Pancreas (tissue), 10 donors: Measurements from ENCODE around the gene ARHGAP26. TPM values are rescaled to one million over a fixed set of nuclear protein-coding genes. Genes with fewer than 3 reads are reported as not detected.

Source experiments
- ATAC-seq, 4 donors: fragments of 200-7000 bp; cut with Tn5 transposase; one replicate each; pipeline versions ENCODE4 v1.8.0 to v1.9.1; 2020; ENCODE audit warnings: mild to moderate bottlenecking in 4 of 4, moderate library complexity in 4 of 4
- DNase-seq, 6 donors: peaks; one replicate each; pipeline ENCODE4 v3.0.0-alpha.2; 2020
- FAIRE-seq: peaks from 2 replicates; lab custom pipeline; 2012; peaks lifted over from hg19 to GRCh38; lab: Jason Lieb, UNC
- H3K27ac ChIP-seq, 4 donors: fragments of 200-600 bp; sonication (generic); 1 replicate in 3 of 4; 2 replicates in 1 of 4; pipeline versions ENCODE4 v1.5.0 to v1.8.0; 2020
- H3K27me3 ChIP-seq, 4 donors: fragments of 200-600 bp; one replicate each; pipeline ENCODE4 v1.8.0; 2021
- H3K36me3 ChIP-seq, 3 donors: fragments of 200-600 bp; sonication (generic) in 1 of 3; one replicate each; pipeline versions ENCODE4 v1.5.0 to v1.8.0; 2020 to 2021
- H3K4me1 ChIP-seq, 3 donors: fragments of 200-600 bp; one replicate each; pipeline ENCODE4 v1.8.0; 2021
- H3K4me3 ChIP-seq, 4 donors: fragments of 200-600 bp; sonication (generic) in 2 of 4; one replicate each; pipeline versions ENCODE4 v1.5.0 to v1.8.0; 2020 to 2021
- H3K9me3 ChIP-seq, 4 donors: fragments of 200-600 bp; one replicate each; pipeline ENCODE4 v1.8.0; 2021
- CTCF ChIP-seq, 4 donors: fragments of 200-600 bp; sonication (generic) in 3 of 4; IDR thresholded peaks; one replicate each; pipeline versions ENCODE4 v1.5.0 to v1.8.0; 2021; ENCODE audit warnings: antibody characterized with exemption in 4 of 4
- WGBS, 2 donors: extraction: QIAGEN DNeasy Blood & Tissue Kit; methylation state at CpG; one replicate each; pipeline ENCODE4 v1.1.7; 2013; 5-methylcytosine and 5-hydroxymethylcytosine counted together
- intact Hi-C, 3 donors: fragments of 100-400 bp; cut with DNase I; formaldehyde crosslinking; loops; one replicate each; pipeline versions ENCODE4 v1.11.1 to v1.14.2; 2022
- polyA plus RNA-seq, 2 donors: library from polyadenylated mRNA; stranded (reverse); fragments of 200-250 nt; gene quantifications; one replicate each; pipeline ENCODE4 v1.2.3, GENCODE V29; 2013
- total RNA-seq, 6 donors: library from RNA; stranded (reverse); fragmentation: NEBNext Ultra II Directional in 4 of 6; extraction: Animal tissue kit (Norgen Biotek cat#: 25700) in 4 of 6; gene quantifications; one replicate each; pipeline versions ENCODE4 v1.2.1 to v1.2.4, GENCODE V29; 2021 to 2023
- donor health status: healthy with polysubstance abuse.
- donor health status: DM: no; HTN: no; CAD: no; lungs with moderate emphysema.
- donor health status: DM: no; HTN: no; CAD: no.
- donor health status: control.
- donor health status: control.
- donor health status: Bipolar disorder and iron deficiency.
- donor health status: DM: yes; HTN: yes; CAD: no.
- donor health status: DM: no; HTN: no; CAD: no.
- donor health status: DM: no; HTN: no; CAD: no.
- donor health status: DM: yes; HTN: yes; CAD: no.

ARHGAP26 gene
- total and polyA plus RNA-seq, 8 donors, result 3.0 to 28.1 (median 10.3) TPM

- H3K9me3 ChIP-seq, result no peaks in the 10 kb centered on the region
- H3K36me3 ChIP-seq, result no peaks in the 10 kb centered on the region
- H3K4me1 ChIP-seq, result peaks cover 25 to 43% (median 37%) of the 10 kb centered on the region in 3 donors
- no peak overlapping the region for H3K4me3 ChIP-seq
- TF ChIP-seq CTCF (IDR thresholded peaks at IDR 0.05), result no peak
- intact Hi-C loops, result loop anchor here in 1 of 3 donors (10.0 kb wide), 1 partner anchor 122 kb away; no protein-coding TSS in a partner anchor
- 88 to 92% methylated on average over 2 of the region's 2 CpGs for WGBS, 2 donors
- no peaks in the 10 kb centered on the region for H3K27me3 ChIP-seq
- FAIRE-seq, result no peak
- no peak overlapping the region for H3K27ac ChIP-seq
- no peak for DNase-seq
- no peak for ATAC-seq
Measured at GRCh38 chr5:142876817-142877216, 106.6 kb downstream of the ARHGAP26 start.

- WGBS, 2 donors, result 62 to 67% methylated on average over 7 of the region's 7 CpGs
- intact Hi-C loops, result loop anchor here in 1 of 3 donors (10.0 kb wide), 1 partner anchor 123 kb away; no protein-coding TSS in a partner anchor
- H3K27ac ChIP-seq, result no peak overlapping the region
Measured at GRCh38 chr5:142878111-142878510, 107.9 kb downstream of the ARHGAP26 start.

GRCh38 chr5:142878638-142879037 lies 108.5 kb downstream of the ARHGAP26 start:
- intact Hi-C loops, result loop anchor here in 1 of 3 donors (10.0 kb wide), 1 partner anchor 124 kb away; no protein-coding TSS in a partner anchor
- DNase-seq (no peak), ATAC-seq (no peak), FAIRE-seq (no peak)
- no peak overlapping the region for H3K4me3 ChIP-seq
- no peaks in the 10 kb centered on the region for H3K9me3 ChIP-seq
- H3K27ac ChIP-seq, result no peak overlapping the region
- H3K27me3 ChIP-seq, result no peaks in the 10 kb centered on the region
- no peaks in the 10 kb centered on the region for H3K36me3 ChIP-seq
- H3K4me1 ChIP-seq, result peaks cover 8 to 25% (median 18%) of the 10 kb centered on the region in 3 donors
- WGBS, 2 donors, result 33 to 38% methylated on average over 3 of the region's 3 CpGs
- TF ChIP-seq CTCF (IDR thresholded peaks at IDR 0.05), result no peak

More at GRCh38 chr5:142878111-142878510, 107.9 kb downstream of the ARHGAP26 start:
- DNase-seq (no peak), ATAC-seq (no peak), FAIRE-seq (no peak)
- no peaks in the 10 kb centered on the region for H3K36me3 ChIP-seq
- no peak overlapping the region for H3K4me3 ChIP-seq
- H3K4me1 ChIP-seq, result peaks cover 13 to 30% (median 24%) of the 10 kb centered on the region in 3 donors
- no peak for TF ChIP-seq CTCF (IDR thresholded peaks at IDR 0.05)
- no peaks in the 10 kb centered on the region for H3K9me3 ChIP-seq
- no peaks in the 10 kb centered on the region for H3K27me3 ChIP-seq

GRCh38 chr5:142881076-142881783 lies 111.1 kb downstream of the ARHGAP26 start:
- no peak for TF ChIP-seq CTCF (IDR thresholded peaks at IDR 0.05)
- H3K27me3 ChIP-seq, result no peaks in the 10 kb centered on the region
- peaks cover 0 to 9% (median 0%) of the 10 kb centered on the region in 3 donors for H3K4me1 ChIP-seq
- 81 to 84% methylated on average over 8 of the region's 8 CpGs for WGBS, 2 donors
- no peaks in the 10 kb centered on the region for H3K9me3 ChIP-seq
- ATAC-seq, result peak in 3 of 4 donors; percentile 31 to 52 (median 34)
- no peaks in the 10 kb centered on the region for H3K36me3 ChIP-seq
- intact Hi-C loops, result loop anchor here in 2 of 3 donors (5.0 kb wide), 1 partner anchor 164 kb away; no protein-coding TSS in a partner anchor
- no peak for DNase-seq
- H3K27ac ChIP-seq, result no peak overlapping the region
- no peak overlapping the region for H3K4me3 ChIP-seq
- no peak for FAIRE-seq

GRCh38 chr5:142881784-142882126 lies 111.6 kb downstream of the ARHGAP26 start:
- TF ChIP-seq CTCF (IDR thresholded peaks at IDR 0.05), result no peak
- intact Hi-C loops, result loop anchor here in 2 of 3 donors (5.0 kb wide), 1 partner anchor 164 kb away; no protein-coding TSS in a partner anchor
- Histone ChIP-seq H3K4me3 (no peak overlapping the region), H3K4me1 (peaks cover 0 to 9% (median 0%) of the 10 kb centered on the region in 3 donors), H3K9me3 (no peaks in the 10 kb centered on the region), H3K36me3 (no peaks in the 10 kb centered on the region), H3K27ac (no peak overlapping the region), H3K27me3 (no peaks in the 10 kb centered on the region)
- 70 to 77% methylated on average over 3 of the region's 3 CpGs for WGBS, 2 donors
- FAIRE-seq (no peak), DNase-seq (no peak), ATAC-seq (no peak)
